ENCODE results near the gene PAFAH2. TPM values are rescaled to one million over a fixed set of nuclear protein-coding genes. Genes with fewer than 3 reads are reported as not detected.

Gene PAFAH2
- 6.8 to 8.4 TPM (median 8.0 TPM) in 5 replicates for total RNA-seq (2022; extraction: Qiagen RNA extraction)

GRCh38 chr1:25997828-25998761 is at the start of gene PAFAH2:
Gene PAFAH2 (minus strand): TSS chr1:25998063. CDS start chr1:25990816, 7,247 bp downstream.

GRCh38 chr1:26045722-26046245 is 47.9 kb upstream of the PAFAH2 start, which contains the start of gene SLC30A2:
Gene SLC30A2 (minus strand): TSS chr1:26046118. CDS start chr1:26045896, 222 bp downstream.

GRCh38 chr1:26021647-26022403 is 24.0 kb upstream of the PAFAH2 start, which contains the start of gene EXTL1:
Gene EXTL1 (plus strand): TSS chr1:26021775. CDS start chr1:26022647, 872 bp downstream.

Other genes with a start within 250 kb of the PAFAH2 start
- gene SELENON, start 197.9 kb downstream of the PAFAH2 start, total RNA-seq (2022; extraction: Qiagen RNA extraction): 52.5 to 72.6 TPM (median 68.1 TPM) in 5 replicates
- 22.5 to 25.6 TPM (median 23.6 TPM) in 5 replicates for gene MTFR1L, start 178.1 kb downstream of the PAFAH2 start, total RNA-seq (2022; extraction: Qiagen RNA extraction)
- 8.9 to 10.3 TPM (median 9.5 TPM) in 5 replicates for gene AUNIP, start 138.6 kb downstream of the PAFAH2 start, total RNA-seq (2022; extraction: Qiagen RNA extraction)
- 4.8 to 8.7 TPM (median 7.7 TPM) in 5 replicates for gene PAQR7, start 122.4 kb downstream of the PAFAH2 start, total RNA-seq (2022; extraction: Qiagen RNA extraction)
- gene STMN1, start 91.6 kb downstream of the PAFAH2 start, total RNA-seq (2022; extraction: Qiagen RNA extraction): 223 to 236 TPM (median 227 TPM) in 5 replicates
- 0.05 TPM in 1 of 5 replicates, not detected in the others for gene EXTL1, start 23.7 kb upstream of the PAFAH2 start, total RNA-seq (2022; extraction: Qiagen RNA extraction)
- 0.27 to 0.55 TPM (median 0.36 TPM) in 5 replicates for gene SLC30A2, start 48.1 kb upstream of the PAFAH2 start, total RNA-seq (2022; extraction: Qiagen RNA extraction)
- 1.7 to 2.8 TPM (median 2.2 TPM) in 5 replicates for gene TRIM63, start 69.6 kb upstream of the PAFAH2 start, total RNA-seq (2022; extraction: Qiagen RNA extraction)
- gene PDIK1L, start 113.8 kb upstream of the PAFAH2 start, total RNA-seq (2022; extraction: Qiagen RNA extraction): 1.9 to 2.4 TPM (median 2.0 TPM) in 5 replicates
- 0.04 TPM in 2 of 5 replicates, not detected in the others for gene FAM110D, start 161.0 kb upstream of the PAFAH2 start, total RNA-seq (2022; extraction: Qiagen RNA extraction)
- gene C1orf232, start 170.9 kb upstream of the PAFAH2 start, total RNA-seq (2022; extraction: Qiagen RNA extraction): not detected in 5 replicates
- gene ZNF593, start 171.8 kb upstream of the PAFAH2 start, total RNA-seq (2022; extraction: Qiagen RNA extraction): 46.6 to 63.3 TPM (median 55.0 TPM) in 5 replicates
- 0.10 to 0.70 TPM in 2 of 5 replicates, not detected in the others for gene ZNF593OS, start 173.8 kb upstream of the PAFAH2 start, total RNA-seq (2022; extraction: Qiagen RNA extraction)
- 0.17 to 0.57 TPM (median 0.31 TPM) in 4 of 5 replicates, not detected in the other for gene CNKSR1, start 179.4 kb upstream of the PAFAH2 start, total RNA-seq (2022; extraction: Qiagen RNA extraction)
- not detected in 5 replicates for gene CATSPER4, start 192.5 kb upstream of the PAFAH2 start, total RNA-seq (2022; extraction: Qiagen RNA extraction)
- 10.7 to 12.9 TPM (median 12.3 TPM) in 5 replicates for gene CEP85, start 236.1 kb upstream of the PAFAH2 start, total RNA-seq (2022; extraction: Qiagen RNA extraction)